Cardiac muscle cell (in vitro differentiated cells and primary cell): ENCODE measurements around the gene SPAG6. TPM values are rescaled to one million over a fixed set of nuclear protein-coding genes. Genes with fewer than 3 reads are reported as not detected.

Experiments
- DNase-seq, 2 donors: peaks; one replicate each; pipeline versions ENCODE4 v3.0.0 to v3.0.0-alpha.2; 2010 to 2017; ENCODE audit warnings: low read depth in 1 of 2, low spot score in 1 of 2
- H3K27ac ChIP-seq: fragments of 200-600 bp; sonication (generic); 2 replicates; pipeline ENCODE4 v1.5.1; 2016
- H3K27me3 ChIP-seq: fragments of 200-600 bp; sonication (generic); 2 replicates; pipeline ENCODE4 v1.6.0; 2016; ENCODE audit warnings: control low read depth
- H3K36me3 ChIP-seq: fragments of 200-600 bp; sonication (generic); 2 replicates; pipeline ENCODE4 v1.5.1; 2016; ENCODE audit warnings: control low read depth
- H3K4me1 ChIP-seq: fragments of 200-600 bp; sonication (generic); 2 replicates; pipeline ENCODE4 v1.8.1; 2017; ENCODE audit warnings: low read depth, mild to moderate bottlenecking, mixed run types
- H3K4me3 ChIP-seq: fragments of 200-600 bp; sonication (generic); 2 replicates; pipeline ENCODE4 v1.5.1; 2016; ENCODE audit warnings: mild to moderate bottlenecking
- H3K9me3 ChIP-seq: fragments of 200-600 bp; sonication (generic); 2 replicates; pipeline ENCODE4 v1.5.1; 2017; ENCODE audit warnings: low read depth, mild to moderate bottlenecking, control low read depth
- CTCF ChIP-seq: IDR thresholded peaks from 2 replicates; pipeline ENCODE4 v1.5.1; 2012; ENCODE audit warnings: low read depth, mild to moderate bottlenecking, low read length
- polyA plus RNA-seq: library from polyadenylated mRNA; unstranded; fragments of >200 nt; fragmentation: Nextera tagmentation; extraction: Ambion mirVana; gene quantifications from 2 replicates; pipeline ENCODE4 v1.2.1, GENCODE V29; 2016
- total RNA-seq: library from RNA; depleted of rRNA; stranded (reverse); fragments of >200 nt; gene quantifications from 2 replicates; pipeline ENCODE4 v1.2.3, GENCODE V29; 2016

The SPAG6 gene
- total and polyA plus RNA-seq, 2 experiments from 2014 or later = not detected

- H3K36me3 ChIP-seq = no peaks in the 10 kb centered on the region
- H3K27me3 ChIP-seq = no peaks in the 10 kb centered on the region
- DNase-seq = no peak
- no peaks in the 10 kb centered on the region for H3K9me3 ChIP-seq
- no peak for TF ChIP-seq CTCF
- no peak overlapping the region for H3K4me3 ChIP-seq
- H3K4me1 ChIP-seq = no peaks in the 10 kb centered on the region
- H3K27ac ChIP-seq = no peak overlapping the region
These were observed 18.0 kb downstream of the SPAG6 start for GRCh38 chr10:22363305-22363704.

GRCh38 chr10:22364407-22365140 is 19.3 kb downstream of the SPAG6 start:
- Histone ChIP-seq H3K27me3 (no peaks in the 10 kb centered on the region), H3K4me1 (no peaks in the 10 kb centered on the region), H3K36me3 (no peaks in the 10 kb centered on the region), H3K27ac (no peak overlapping the region), H3K9me3 (no peaks in the 10 kb centered on the region), H3K4me3 (no peak overlapping the region)
- TF ChIP-seq CTCF = no peak
- DNase-seq = no peak

GRCh38 chr10:22365233-22365632 is 19.9 kb downstream of the SPAG6 start:
- H3K9me3 ChIP-seq = no peaks in the 10 kb centered on the region
- no peak for TF ChIP-seq CTCF
- H3K27ac ChIP-seq = no peak overlapping the region
- no peak for DNase-seq
- H3K36me3 ChIP-seq = no peaks in the 10 kb centered on the region
- H3K4me3 ChIP-seq = no peak overlapping the region
- H3K27me3 ChIP-seq = no peaks in the 10 kb centered on the region
- no peaks in the 10 kb centered on the region for H3K4me1 ChIP-seq

GRCh38 chr10:22365644-22366434 is 20.5 kb downstream of the SPAG6 start:
- TF ChIP-seq CTCF = no peak
- Histone ChIP-seq H3K9me3 (no peaks in the 10 kb centered on the region), H3K27ac (no peak overlapping the region), H3K4me1 (no peaks in the 10 kb centered on the region), H3K4me3 (no peak overlapping the region), H3K36me3 (no peaks in the 10 kb centered on the region), H3K27me3 (no peaks in the 10 kb centered on the region)
- no peak for DNase-seq

GRCh38 chr10:22366435-22366703 is 21.1 kb downstream of the SPAG6 start:
- H3K4me1 ChIP-seq = no peaks in the 10 kb centered on the region
- no peak for DNase-seq
- no peak overlapping the region for H3K27ac ChIP-seq
- no peak overlapping the region for H3K4me3 ChIP-seq
- H3K27me3 ChIP-seq = no peaks in the 10 kb centered on the region
- no peak for TF ChIP-seq CTCF
- no peaks in the 10 kb centered on the region for H3K9me3 ChIP-seq
- no peaks in the 10 kb centered on the region for H3K36me3 ChIP-seq
